Activated T-cell treated with anti-CD3 and anti-CD28 coated beads for 4 hours (primary cell): Measurements from ENCODE around the gene DRC1.
"Not testable (repeated sequence)": the region's sequence is repeated elsewhere in the genome, so short reads cannot be mapped to it uniquely, and the experiment has no call there.

Source experiments
- DNase-seq: peaks from one replicate; pipeline ENCODE4 v3.0.0-alpha.2; 2020

Gene DRC1

DNA sequence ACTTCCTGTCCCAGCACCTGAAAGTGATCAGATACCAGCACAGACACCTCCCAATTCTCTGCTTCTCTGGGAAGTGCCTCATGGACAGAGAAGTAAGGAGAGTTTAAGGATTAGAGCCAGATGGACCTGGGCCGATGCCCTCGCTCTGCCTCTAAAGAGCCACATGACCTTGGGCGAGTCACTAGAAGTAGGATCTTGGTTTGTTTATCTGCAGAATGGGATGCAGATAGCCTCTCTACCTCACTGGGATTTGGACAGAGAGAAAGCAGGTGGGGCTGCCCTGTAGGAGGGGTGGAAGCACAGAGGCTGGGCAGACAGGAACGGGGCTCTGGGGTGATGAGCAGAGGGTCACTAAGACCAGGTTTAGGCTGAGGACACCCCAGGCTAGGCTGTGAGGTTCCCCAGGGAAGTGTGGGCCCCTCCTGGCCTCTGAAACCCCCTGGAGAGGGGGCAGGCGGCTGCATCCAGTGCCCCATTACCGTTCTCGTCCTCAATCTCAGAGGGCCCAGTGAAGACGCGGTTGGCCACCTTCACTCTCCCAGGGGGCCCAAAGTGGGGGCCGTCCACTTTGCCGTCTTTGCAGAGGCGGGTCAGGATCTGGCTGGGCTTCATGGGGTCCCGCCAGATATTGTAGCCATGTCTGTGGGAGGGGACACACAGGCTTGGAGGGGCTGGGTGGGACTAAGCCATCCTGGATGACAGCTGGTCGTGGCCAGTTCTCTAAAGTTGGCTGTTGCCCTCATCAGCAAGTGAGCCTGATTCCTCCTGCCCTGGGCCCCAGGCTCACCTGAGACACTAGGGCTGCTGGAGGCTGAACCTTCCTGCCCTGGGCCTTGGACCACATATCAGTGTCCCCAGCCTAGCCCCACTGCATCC is 62.9 kb downstream of the DRC1 start:
- DNase-seq, result no peak

DNA sequence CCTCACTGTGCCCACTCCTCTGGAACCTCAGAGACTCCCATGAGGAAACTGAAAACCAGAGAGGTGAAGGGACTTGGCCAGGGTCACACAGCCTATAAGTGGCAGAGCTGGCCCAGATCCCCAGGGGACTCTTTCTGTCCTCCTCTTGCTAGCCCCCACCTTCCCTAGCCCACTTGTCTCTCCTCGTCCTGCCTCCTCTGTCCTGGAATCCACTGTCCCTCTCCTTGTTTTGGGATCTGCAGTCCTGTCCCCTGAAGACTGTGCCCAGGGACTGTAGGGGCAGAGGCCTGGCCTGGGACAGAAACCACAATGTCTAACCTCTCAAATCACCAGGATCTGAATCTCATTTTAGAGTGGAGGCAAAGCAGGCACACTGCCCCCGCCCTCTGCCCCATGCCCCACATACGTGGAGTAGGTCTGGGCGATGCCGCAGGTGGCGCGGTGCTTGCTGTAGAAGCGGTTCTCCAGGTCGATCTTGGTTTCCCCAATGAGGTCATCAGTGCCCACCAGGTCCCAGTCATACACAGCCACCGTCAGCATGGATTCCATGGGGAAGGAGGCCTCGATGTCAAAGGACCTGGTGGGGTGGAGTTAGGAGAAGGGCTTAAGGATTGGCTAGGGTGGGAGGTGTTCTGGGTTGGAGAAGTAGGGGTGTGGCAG is 63.7 kb downstream of the DRC1 start:
- DNase-seq, result no peak

DNA sequence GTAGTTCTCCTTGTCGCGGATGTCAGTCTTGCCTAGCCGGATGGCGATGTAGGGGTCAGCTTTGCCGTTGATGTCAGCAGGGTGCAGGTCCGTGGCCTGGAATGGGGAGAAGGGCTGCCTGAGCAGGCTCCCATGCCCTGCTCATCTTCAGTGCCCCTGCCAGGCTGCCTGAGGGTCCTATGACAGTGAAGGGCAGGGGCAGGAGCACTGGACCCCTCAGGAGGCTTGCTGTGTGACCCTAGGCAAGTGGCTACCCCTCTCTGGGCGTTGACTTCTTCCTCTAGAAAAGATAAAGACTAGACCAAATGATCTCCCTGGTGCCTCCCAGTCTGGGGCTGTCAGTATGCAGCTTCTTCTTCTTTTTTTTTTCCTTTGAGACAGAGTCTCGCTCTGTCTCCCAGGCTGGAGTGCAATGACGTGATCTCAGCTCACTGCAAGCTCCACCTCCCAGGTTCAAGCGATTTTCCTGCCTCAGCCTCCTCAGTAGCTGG is 64.3 kb downstream of the DRC1 start:
- no peak for DNase-seq

DNA sequence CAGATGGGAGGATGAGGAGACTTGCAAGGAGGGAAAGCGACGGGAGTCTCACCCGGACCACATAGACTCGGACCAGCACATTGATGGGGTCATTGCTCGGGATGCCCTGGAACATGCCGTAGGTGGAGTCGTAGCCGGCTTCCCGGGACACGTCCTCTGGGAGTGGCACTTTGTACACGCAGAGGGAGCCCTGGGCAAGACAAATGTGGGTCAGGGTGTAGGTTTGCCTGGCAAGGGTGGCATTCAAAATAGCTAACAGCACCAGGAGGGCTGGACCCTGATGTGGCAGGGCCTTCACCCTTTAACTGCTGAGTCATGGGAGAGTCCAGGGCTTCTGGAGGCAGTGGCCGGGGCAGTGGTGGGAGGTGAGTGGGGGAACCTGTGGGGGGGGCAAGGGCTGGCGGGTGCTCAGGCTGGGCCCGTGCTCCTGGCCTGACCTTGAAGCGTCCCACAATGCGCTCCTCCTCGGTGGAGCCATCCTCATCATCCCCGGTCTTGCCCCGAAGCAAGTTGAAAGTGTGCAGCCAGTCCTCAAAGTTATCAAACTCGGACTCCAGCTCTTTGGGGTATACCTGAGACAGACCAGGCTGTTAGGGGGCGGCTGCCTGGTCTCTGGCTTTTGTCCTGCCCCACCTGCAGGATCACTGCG is 65.1 kb downstream of the DRC1 start:
- DNase-seq, result no peak

DNA sequence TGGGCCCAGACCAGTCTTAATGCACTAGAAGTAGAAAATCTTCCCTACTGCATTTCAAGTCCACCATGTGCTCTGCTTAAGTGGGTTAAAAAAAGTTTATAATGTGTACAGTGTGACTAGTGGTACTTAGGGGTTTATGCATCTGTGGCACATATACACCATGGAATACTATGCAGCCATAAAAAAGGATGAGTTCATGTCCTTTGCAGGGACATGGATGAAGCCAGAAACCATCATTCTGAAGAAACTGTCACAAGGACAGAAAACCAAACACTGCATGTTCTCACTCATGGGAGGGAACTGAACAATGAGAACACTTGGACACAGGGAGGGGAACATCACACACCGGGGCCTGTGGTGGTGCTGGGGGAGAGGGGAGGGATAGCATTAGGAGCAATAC is 66.8 kb downstream of the DRC1 start:
- not testable (repeated sequence) for DNase-seq

DNA sequence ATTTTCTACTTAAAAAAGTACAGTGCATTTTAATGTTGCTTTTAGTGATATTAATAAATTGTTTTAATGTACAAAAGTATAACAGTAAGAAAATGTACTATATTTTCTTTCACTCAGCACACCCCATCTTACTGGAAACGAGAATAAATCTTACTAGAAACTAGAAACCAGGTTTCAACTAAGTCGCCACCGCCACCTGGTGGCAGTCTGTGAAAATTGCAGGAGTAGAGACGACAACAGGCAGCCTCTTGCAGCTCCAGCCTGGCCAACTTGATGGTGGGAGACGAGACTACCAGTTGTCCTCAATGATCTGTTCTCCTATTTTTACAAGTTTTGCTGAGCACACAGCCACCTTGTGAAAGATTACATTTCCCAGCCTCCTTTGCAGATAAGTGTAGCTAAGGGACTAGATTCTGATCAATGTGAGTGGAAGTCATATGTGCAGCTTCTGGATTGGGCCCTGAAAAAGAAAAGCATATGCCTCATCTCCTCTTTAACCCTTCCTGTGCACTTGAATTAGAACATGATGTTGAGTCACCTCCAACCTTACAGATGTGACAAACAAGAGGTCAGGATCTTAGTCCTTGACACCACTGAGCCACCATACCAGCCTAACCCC is 67.5 kb downstream of the DRC1 start:
- peak; percentile 38 for DNase-seq

DNA sequence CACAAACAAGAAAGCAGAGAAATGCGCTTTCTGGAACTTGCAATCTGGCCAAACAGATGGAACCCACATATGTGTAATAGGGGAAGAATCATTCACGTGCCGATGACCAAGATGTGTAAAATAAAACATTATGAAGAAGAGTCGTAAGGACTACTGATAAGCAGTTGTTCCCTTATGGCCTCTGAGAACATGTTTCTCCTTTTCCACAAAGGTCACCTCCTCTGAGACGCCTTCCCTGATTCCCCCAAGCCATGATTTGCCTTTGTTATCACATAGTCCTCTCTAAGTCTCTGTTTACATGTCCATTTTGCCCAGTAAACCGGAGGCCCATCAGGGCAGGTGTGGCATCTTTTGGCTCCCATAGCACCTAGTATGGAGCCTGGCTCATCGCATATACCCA is 68.2 kb downstream of the DRC1 start:
- no peak for DNase-seq

DNA sequence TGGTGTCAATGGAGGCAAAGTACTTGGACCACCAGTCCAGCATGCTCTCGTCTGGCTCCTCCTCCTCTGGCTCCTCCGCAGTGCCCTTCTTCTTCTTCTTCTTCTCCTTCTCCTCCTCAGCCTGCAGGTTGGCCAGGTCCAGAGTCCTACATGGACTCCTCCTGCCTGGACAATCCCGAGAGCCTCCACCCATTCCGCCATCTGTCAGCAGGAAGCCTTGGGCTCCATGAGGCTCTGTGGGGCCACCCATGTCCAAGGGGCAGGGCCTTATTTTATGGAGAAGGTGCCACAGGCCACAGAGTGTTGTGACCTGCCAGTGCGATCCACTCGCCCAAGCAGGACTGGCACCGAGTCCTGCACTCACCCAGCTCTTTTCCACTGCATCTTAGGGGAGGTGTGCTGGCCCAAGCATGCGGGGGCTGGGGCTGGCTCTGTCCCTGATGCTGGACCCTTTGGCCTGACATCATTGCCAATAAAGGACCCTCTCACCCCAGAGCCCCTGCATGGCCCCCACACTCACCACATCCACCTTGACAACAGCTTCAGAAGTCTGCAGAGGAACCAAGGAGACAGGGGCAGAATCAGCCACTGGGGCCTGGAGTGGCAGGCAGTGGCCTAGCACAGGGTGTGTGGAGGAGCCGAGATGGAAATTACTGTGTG is 69.0 kb downstream of the DRC1 start:
- no peak for DNase-seq

DNA sequence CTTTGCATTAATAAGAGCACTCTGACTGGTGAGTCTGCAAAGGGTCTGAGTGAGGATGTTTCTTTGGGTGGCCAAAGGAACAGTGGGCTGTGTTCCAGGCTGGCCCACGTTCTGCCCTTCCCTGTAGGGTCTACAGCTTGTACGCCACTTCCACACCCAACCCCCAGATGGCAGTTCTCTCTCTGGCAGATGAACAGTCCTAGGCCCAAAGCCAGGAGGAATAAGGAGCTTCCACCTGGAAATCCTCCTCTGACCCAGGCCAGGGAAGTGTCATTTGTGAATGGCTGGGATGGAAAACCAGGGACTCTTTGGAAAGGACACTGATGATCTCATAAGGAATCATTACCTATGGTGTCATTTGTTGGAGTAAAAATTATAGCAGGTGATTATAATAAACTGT is 69.6 kb downstream of the DRC1 start:
- no peak for DNase-seq

DNA sequence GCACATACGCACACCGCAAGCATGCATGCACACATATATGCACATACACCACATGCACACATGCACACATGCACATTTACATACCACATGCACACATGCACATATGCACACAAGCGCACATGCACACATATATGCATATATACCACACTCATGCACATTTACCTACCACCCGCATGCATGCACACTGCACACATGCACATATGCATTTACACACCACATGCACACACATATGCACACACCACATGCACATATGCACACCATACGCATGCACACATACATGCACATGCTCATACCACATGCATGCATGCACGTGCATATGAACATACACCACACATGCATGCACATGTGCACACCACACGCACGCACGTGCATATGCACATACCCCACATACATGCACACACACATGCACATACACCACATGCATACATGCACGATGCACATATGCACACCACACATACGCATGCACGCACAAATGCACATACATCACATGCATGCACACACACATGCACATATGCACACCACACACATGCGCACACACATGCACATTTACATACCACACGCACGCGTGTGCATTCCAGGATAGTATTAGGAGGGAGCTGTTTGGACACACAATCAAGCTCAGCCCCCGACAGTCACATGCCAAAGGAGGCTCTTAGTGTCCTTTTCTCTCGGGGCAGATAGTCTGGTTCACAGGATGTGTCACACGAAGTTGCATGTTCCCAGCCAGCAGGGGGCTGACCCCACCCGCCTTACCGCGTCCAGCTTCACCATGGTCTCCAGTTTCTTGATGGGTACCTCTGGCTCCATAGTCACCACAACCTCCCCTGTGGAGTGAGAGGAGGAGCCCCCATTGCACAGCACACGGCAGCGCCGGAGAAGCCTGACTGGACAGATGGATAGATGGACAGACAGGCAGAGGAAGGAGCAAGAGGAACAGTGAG is 70.3 kb downstream of the DRC1 start:
- no peak for DNase-seq

DNA sequence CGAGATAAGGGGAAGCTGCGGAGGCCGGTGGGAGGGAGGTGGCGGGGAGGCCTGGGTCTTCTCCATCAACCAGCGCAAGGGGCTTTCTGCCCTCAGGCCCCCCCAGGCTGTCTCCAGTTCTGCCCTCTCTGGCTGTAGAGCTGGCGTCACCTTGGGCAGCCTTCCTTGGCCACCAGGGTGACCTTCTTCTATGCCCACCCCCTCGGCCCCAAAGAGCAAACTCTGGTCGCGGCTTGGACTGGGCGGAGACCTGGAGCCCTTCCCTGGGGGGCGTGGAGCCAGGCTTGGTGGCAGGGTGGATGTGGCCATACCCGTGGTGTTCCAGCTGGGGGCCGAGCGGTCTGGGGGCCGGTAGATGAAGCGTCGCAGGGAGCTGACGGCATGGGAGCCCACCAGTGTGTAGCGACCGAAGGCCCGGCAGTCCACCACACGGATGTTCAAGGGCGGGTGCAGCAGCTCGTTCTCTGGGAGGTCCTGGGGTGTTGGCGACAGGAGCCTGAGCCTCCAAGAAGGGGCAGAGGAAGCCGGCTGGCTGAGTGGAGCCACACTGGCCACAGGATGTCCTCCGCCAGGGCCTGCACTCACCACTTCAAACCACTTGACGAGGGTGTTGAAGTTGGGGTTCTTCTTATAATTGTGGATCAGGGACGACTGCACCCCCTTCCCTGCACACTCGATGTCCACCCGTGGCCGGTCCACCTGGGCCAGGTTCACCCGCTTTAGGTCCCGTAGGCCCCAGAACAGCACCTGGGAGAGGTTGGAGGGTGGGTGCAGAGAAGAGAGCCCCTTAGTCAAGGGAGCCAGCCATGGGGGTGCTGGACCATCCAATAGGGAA is 71.3 kb downstream of the DRC1 start:
- DNase-seq, result no peak

DNA sequence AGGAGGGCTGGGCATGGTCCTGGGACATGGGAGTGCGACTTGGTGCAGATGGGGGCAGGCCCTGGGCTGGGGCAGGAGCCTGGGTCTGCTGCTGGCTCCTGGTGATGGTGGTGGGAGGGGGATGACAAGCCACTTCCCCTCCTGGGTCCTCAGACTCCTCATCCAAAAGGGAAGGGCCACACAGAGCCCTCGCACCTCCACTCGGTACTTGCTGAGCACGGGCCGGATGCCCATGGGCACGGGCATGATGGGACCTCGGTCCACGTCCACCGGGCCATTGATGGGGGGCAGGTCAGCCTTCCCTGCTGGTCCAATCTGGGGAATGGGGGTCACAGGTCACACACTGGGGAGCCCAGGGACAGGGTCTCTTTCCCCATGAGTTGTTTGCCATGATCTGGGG is 72.1 kb downstream of the DRC1 start:
- DNase-seq, result no peak

DNA sequence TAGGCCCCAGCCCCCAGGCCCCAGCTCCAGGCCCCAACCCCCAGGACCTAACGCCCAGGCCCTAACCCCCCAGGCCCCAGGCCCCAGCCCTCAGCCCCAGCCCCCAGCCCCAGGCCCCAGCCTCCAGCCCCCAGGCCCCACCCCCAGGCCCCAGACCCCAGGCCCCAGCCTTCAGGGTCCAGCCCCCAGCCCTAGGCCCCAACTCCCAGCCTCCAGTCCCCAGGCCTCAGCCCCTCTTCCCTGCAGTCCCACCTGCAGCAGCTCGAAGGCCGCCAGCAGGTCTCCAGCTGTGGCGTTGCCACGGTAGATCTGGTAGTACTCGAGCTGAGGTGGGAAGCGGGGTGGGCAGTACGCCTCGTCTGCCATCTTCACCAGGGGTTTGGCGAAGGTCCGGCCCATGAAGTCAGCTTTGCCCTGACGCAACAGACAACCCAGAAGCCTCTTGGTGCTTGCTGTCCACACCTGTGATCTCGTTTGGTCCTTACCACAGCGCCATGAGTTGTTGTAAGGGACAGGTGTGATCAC is 72.6 kb downstream of the DRC1 start:
- no peak for DNase-seq

DNA sequence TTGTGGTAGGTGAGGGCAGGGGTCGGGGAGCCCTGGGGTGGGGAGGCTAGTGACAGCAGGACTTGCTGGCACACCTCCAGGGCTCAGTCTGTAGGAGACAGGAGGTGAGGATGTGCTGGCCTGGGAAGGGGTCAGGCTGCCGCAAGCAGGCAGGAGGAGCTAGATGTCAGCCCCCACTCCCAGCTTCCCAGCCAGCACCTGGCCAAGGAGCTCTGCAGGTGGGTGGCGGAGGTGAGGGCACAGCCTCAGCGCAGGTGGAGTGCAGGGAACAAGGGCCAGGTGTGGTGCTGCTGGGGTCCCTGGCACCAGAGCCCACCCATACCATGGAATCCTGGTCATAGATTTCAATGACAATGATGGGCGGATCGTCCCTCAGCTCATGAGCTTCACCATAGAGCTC is 73.3 kb downstream of the DRC1 start:
- no peak for DNase-seq

DNA sequence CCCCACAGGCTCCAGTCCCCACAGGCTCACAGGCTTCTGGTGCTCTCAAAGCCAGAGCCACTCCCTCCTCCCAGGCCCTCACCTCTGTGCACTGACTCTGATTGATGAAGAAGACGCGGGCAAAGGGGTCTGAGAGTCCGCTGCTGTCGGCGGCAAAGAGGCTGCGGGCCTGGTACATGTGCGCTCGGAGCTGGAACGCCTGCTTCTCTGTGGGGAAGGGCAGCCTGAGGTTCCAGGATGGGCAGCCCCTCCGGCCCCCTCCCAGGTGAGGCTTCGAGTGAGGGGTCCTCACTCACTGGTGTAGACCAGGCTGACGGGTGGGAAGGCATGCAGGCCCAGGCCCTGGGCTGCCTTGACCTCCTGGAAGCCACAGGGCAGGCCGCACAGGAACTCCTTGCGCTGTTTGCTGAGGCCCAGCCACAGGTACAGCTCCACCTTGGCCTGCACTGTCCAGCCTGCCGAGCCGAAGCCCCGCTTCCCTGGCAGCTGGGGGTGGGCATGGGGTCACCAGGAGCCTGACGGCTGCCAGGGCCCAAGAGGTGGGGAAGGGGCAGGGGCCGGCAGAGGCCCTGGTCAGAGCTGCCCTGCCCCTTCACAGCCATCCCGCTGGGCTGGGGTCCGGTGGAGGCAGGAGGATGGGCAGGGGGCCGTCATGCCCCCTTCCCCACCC is 74.2 kb downstream of the DRC1 start:
- no peak for DNase-seq

DNA sequence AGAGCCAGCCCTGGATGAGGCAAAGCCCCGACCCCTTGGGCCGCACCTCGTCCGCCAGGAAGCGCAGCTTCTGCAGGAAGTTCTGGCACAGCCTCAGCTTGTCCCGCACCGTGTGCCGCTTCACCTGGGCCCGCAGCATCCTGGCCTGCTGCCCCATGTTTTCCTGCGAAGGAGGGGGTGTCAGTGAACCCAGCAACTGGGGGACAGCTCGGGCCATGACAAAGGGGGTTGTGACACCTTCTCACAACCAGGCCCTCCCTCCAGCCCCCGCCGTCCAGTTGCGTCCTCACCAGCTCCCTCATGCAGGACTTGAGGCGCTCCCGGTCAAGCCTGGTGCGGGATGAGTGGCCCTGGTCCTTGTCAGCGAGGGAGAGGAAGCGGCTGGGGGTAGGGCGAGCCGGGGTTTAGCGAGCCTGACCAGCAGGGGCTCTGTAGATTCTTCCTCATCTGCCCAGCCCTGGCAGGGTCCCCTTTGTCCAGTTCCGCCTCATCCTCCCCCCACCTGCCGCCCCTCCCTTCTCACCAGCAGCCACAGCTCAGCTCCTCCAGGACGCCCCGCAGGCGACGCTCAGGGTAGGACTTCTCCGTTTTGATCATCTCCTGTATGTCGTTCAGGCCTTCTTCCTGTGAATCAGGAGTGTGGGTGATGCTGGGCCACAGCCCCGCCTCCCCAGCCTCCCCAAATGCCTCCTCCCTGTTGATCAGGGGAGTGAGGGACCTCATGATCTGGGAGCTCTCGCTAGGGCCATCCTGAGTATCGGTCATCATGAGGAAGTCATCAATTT is 75.6 kb downstream of the DRC1 start:
- no peak for DNase-seq

DNA sequence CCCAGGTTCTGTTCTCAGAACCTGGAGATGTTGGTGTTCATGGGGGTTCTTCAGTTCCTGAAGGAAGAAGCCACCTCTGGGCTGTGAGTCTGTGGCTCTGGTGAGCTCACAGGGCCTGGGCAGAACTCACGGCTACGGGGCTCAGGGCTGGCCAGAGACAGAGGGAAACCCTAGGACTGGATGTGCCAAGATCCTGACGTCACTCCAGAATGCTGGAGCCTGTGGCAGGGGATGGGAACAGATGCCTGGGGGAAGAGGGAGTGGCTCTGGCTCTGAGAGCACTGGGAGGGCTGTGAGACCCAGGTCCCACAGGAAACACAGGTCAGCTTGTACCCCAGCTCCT is 76.2 kb downstream of the DRC1 start, which contains the start of gene OTOF:
TSS of gene OTOF (minus strand) at position 214 of the 343 bp plus-strand sequence.
- DNase-seq, result no peak

DNA sequence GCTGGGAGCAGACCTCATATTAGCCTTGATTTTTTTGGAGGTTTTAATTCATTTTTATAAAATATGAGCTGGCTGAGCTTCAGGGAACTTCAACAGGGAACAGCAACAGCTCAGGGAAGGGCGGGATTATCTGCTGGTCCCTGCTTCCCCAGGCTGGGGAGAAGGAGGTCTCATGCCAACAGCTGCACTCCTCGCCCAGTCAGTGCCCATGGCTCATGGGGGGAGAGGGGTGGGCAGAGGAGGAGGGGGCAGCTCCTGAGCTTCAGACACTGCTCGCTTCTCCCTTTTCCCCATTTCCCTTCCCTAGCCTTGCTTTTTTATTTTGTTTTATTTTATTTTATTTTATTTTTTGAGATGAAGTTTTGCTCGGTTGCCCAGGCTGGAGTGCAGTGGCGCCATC is 76.6 kb downstream of the DRC1 start:
- no peak for DNase-seq
